ACC112 (cell line): Measurements from ENCODE around the gene UBE2O.

Experiments used
- H2AFZ ChIP-seq: fragments of 200-600 bp; sonication (generic); one replicate; pipeline ENCODE4 v1.6.0; 2017; ENCODE audit warnings: antibody characterized with exemption, low read length; ENCODE audit not compliant: unreplicated experiment
- H3K27ac ChIP-seq: fragments of 200-600 bp; sonication (generic); 2 replicates; pipeline ENCODE4 v1.5.1; 2014; ENCODE audit warnings: low read depth, mild to moderate bottlenecking, antibody characterized with exemption, low read length, moderate library complexity
- H3K27me3 ChIP-seq: fragments of 200-600 bp; sonication (generic); 2 replicates; pipeline ENCODE4 v1.6.1; 2014; ENCODE audit warnings: mild to moderate bottlenecking, antibody characterized with exemption, low read length, moderate library complexity, mixed read lengths; ENCODE audit not compliant: insufficient read depth
- H3K36me3 ChIP-seq: fragments of 200-600 bp; sonication (generic); 2 replicates; pipeline ENCODE4 v1.6.1; 2016; ENCODE audit warnings: mild to moderate bottlenecking, antibody characterized with exemption, low read length, moderate library complexity, mixed read lengths; ENCODE audit not compliant: insufficient read depth
- H3K4me1 ChIP-seq: fragments of 200-600 bp; sonication (generic); one replicate; pipeline ENCODE4 v1.6.1; 2016; ENCODE audit warnings: low read length, mixed read lengths; ENCODE audit not compliant: insufficient read depth, unreplicated experiment, control insufficient read depth
- H3K4me3 ChIP-seq: fragments of 200-600 bp; sonication (generic); 2 replicates; pipeline ENCODE4 v1.5.1; 2014; ENCODE audit warnings: mild to moderate bottlenecking, low read depth, low read length
- H3K79me2 ChIP-seq: fragments of 200-600 bp; sonication (generic); one replicate; pipeline ENCODE4 v1.6.0; 2016; ENCODE audit warnings: low read length; ENCODE audit not compliant: control insufficient read depth, unreplicated experiment, insufficient read depth

UBE2O gene

GRCh38 chr17:76496464-76496863 lies 43.5 kb upstream of the UBE2O start:
- Histone ChIP-seq H3K4me1 (peaks cover 52% of the 10 kb centered on the region), H3K4me3 (no peak overlapping the region), H3K27ac (no peak overlapping the region), H3K79me2 (peaks cover 23% of the 10 kb centered on the region), H3K36me3 (no peaks in the 10 kb centered on the region), H2AFZ (no peak overlapping the region), H3K27me3 (no peaks in the 10 kb centered on the region)

GRCh38 chr17:76495663-76496400 lies 42.9 kb upstream of the UBE2O start:
- H2AFZ ChIP-seq = no peak overlapping the region
- H3K27ac ChIP-seq = no peak overlapping the region
- H3K36me3 ChIP-seq = no peaks in the 10 kb centered on the region
- H3K4me3 ChIP-seq = no peak overlapping the region
- H3K79me2 ChIP-seq = peaks cover 22% of the 10 kb centered on the region
- no peaks in the 10 kb centered on the region for H3K27me3 ChIP-seq
- peaks cover 51% of the 10 kb centered on the region for H3K4me1 ChIP-seq

- H2AFZ ChIP-seq = no peak overlapping the region
- H3K4me1 ChIP-seq = peaks cover 33% of the 10 kb centered on the region
- peak overlapping the region; percentile 86 for H3K27ac ChIP-seq
- no peaks in the 10 kb centered on the region for H3K36me3 ChIP-seq
- no peaks in the 10 kb centered on the region for H3K27me3 ChIP-seq
- H3K4me3 ChIP-seq = peak overlapping the region; percentile 60; the same call in 1 of the 2 replicates
- H3K79me2 ChIP-seq = peaks cover 3% of the 10 kb centered on the region
Measured at GRCh38 chr17:76493505-76494167, 40.7 kb upstream of the UBE2O start.

GRCh38 chr17:76492989-76493501 lies 40.1 kb upstream of the UBE2O start:
- peak overlapping the region; percentile 60 for H3K4me3 ChIP-seq
- H3K79me2 ChIP-seq = peaks cover 3% of the 10 kb centered on the region
- no peak overlapping the region for H2AFZ ChIP-seq
- H3K27me3 ChIP-seq = no peaks in the 10 kb centered on the region
- peaks cover 27% of the 10 kb centered on the region for H3K4me1 ChIP-seq
- peak overlapping the region; percentile 86 for H3K27ac ChIP-seq
- H3K36me3 ChIP-seq = no peaks in the 10 kb centered on the region

GRCh38 chr17:76492123-76492988 lies 39.4 kb upstream of the UBE2O start:
- H3K27me3 ChIP-seq = no peaks in the 10 kb centered on the region
- H3K27ac ChIP-seq = peak overlapping the region; percentile 86
- peaks cover 20% of the 10 kb centered on the region for H3K4me1 ChIP-seq

GRCh38 chr17:76491271-76492122 lies 38.5 kb upstream of the UBE2O start:
- Histone ChIP-seq H3K27ac (no peak overlapping the region), H2AFZ (no peak overlapping the region), H3K4me1 (peaks cover 20% of the 10 kb centered on the region)

More at GRCh38 chr17:76492123-76492988, 39.4 kb upstream of the UBE2O start:
- Histone ChIP-seq H3K79me2 (peaks cover 3% of the 10 kb centered on the region), H3K4me3 (peak overlapping the region; percentile 60; the same call in 1 of the 2 replicates), H3K36me3 (no peaks in the 10 kb centered on the region), H2AFZ (no peak overlapping the region)

GRCh38 chr17:76490112-76490710 lies 37.3 kb upstream of the UBE2O start:
- H2AFZ ChIP-seq = no peak overlapping the region
- no peak overlapping the region for H3K27ac ChIP-seq
- no peaks in the 10 kb centered on the region for H3K79me2 ChIP-seq
- peaks cover 24% of the 10 kb centered on the region for H3K4me1 ChIP-seq
- H3K36me3 ChIP-seq = no peaks in the 10 kb centered on the region
- no peak overlapping the region for H3K4me3 ChIP-seq
- H3K27me3 ChIP-seq = no peaks in the 10 kb centered on the region

More at GRCh38 chr17:76491271-76492122, 38.5 kb upstream of the UBE2O start:
- Histone ChIP-seq H3K36me3 (no peaks in the 10 kb centered on the region), H3K4me3 (no peak overlapping the region), H3K27me3 (no peaks in the 10 kb centered on the region), H3K79me2 (no peaks in the 10 kb centered on the region)

- Histone ChIP-seq H3K36me3 (no peaks in the 10 kb centered on the region), H3K79me2 (no peaks in the 10 kb centered on the region), H2AFZ (no peak overlapping the region), H3K4me3 (no peak overlapping the region), H3K27ac (no peak overlapping the region), H3K27me3 (no peaks in the 10 kb centered on the region), H3K4me1 (peaks cover 9% of the 10 kb centered on the region)
Measured at GRCh38 chr17:76487451-76488192, 34.7 kb upstream of the UBE2O start.

- no peak overlapping the region for H2AFZ ChIP-seq
- H3K27me3 ChIP-seq = no peaks in the 10 kb centered on the region
- no peaks in the 10 kb centered on the region for H3K36me3 ChIP-seq
- no peak overlapping the region for H3K4me3 ChIP-seq
- peaks cover 4% of the 10 kb centered on the region for H3K4me1 ChIP-seq
- H3K79me2 ChIP-seq = no peaks in the 10 kb centered on the region
- no peak overlapping the region for H3K27ac ChIP-seq
Measured at GRCh38 chr17:76485569-76485968, 32.6 kb upstream of the UBE2O start.
